Stimulated activated CD8-positive, alpha-beta memory T cell treated with anti-CD3 and anti-CD28 coated beads, Interleukin-7, amount 100 ng/mL, for 4 hours (primary cell): ENCODE data around the gene MTFR2.

Experiments used
- DNase-seq, 2 donors: peaks; one replicate each; pipeline ENCODE4 v3.0.0-alpha.2; 2020; ENCODE audit warnings: low read depth in 2 of 2

The MTFR2 gene

GRCh38 chr6:136249811-136250685 is at the start of gene MTFR2:
Gene MTFR2, minus strand, starts transcription at chr6:136250311. Its CDS starts 1,212 bp downstream, at chr6:136249099.
- DNase-seq = peak; percentile 84 to 89

GRCh38 chr6:136294621-136295020 is 44.5 kb upstream of the MTFR2 start:
- DNase-seq = no peak

- DNase-seq = peak; percentile 57 to 71
These were observed 40.4 kb upstream of the MTFR2 start for GRCh38 chr6:136290410-136291010.

- DNase-seq = peak; percentile 99
These were observed 39.7 kb upstream of the MTFR2 start, which contains the start of gene BCLAF1 for GRCh38 chr6:136289579-136290409. Gene BCLAF1, minus strand, starts transcription at chr6:136289846. Its CDS starts 9,980 bp downstream, at chr6:136279866.

GRCh38 chr6:136289327-136289578 is 39.1 kb upstream of the MTFR2 start:
- DNase-seq = peak; percentile 84 to 91

GRCh38 chr6:136288566-136289326 is 38.6 kb upstream of the MTFR2 start:
- DNase-seq = peak; percentile 79 to 87

GRCh38 chr6:136284909-136285308 is 34.8 kb upstream of the MTFR2 start:
- DNase-seq = no peak

GRCh38 chr6:136282906-136283305 is 32.8 kb upstream of the MTFR2 start:
- DNase-seq = no peak

GRCh38 chr6:136280032-136280609 is 30.0 kb upstream of the MTFR2 start:
- no peak for DNase-seq

- DNase-seq = no peak
These were observed 24.0 kb upstream of the MTFR2 start for GRCh38 chr6:136274062-136274461.

GRCh38 chr6:136265101-136265500 is 15.0 kb upstream of the MTFR2 start:
- DNase-seq = no peak

- DNase-seq = no peak
These were observed 12.8 kb upstream of the MTFR2 start for GRCh38 chr6:136262940-136263339.

GRCh38 chr6:136254851-136255466 is 4.8 kb upstream of the MTFR2 start:
- no peak for DNase-seq

- no peak for DNase-seq
These were observed 3.6 kb upstream of the MTFR2 start for GRCh38 chr6:136253734-136254133.

- no peak for DNase-seq
These were observed 2.3 kb upstream of the MTFR2 start for GRCh38 chr6:136252441-136252840.

- no peak for DNase-seq
These were observed 1.3 kb upstream of the MTFR2 start for GRCh38 chr6:136251394-136251793.

GRCh38 chr6:136250686-136251008 is 536 bp upstream of the MTFR2 start:
- DNase-seq = no peak

GRCh38 chr6:136249336-136249735 is 775 bp downstream of the MTFR2 start:
- no peak for DNase-seq

GRCh38 chr6:136244061-136244616 is 6.0 kb downstream of the MTFR2 start:
- no peak for DNase-seq

GRCh38 chr6:136236466-136237293 is 13.4 kb downstream of the MTFR2 start:
- no peak for DNase-seq
